HG02970 (cell line): ENCODE data around the gene MARCHF10.
"Not testable (repeated sequence)": the region's sequence is repeated elsewhere in the genome, so short reads cannot be mapped to it uniquely, and the experiment has no call there.

ENCODE experiments used
- ATAC-seq: cut with Tn5 transposase; IDR thresholded peaks from one replicate; pipeline ENCODE4 v1.9.1; 2021; ENCODE audit warnings: mild to moderate bottlenecking, moderate library complexity, moderate number of reproducible peaks; ENCODE audit not compliant: unreplicated experiment, low FRiP score

The MARCHF10 gene

GRCh38 chr17:62702746-62703260 is 105.3 kb downstream of the MARCHF10 start:
- ATAC-seq: no peak

DNA sequence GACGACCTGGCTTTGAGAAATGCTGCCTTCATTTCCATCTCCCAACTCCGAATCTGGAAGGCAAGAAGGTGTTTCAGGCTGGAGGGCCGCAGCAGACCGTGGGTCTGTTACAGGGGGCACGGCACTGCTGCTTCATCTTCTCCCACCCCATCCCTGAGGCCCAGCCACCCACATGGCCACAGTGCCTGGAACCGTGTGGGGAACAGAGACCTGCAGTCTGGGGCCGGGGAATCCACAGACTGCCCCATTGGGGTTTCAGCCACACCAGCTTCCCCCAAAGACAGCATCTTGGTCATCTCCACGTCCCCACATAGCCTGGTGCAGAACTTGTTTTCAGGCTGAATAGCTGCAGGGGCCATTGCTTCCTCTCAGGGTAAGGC is 106.4 kb downstream of the MARCHF10 start:
- ATAC-seq: no peak

GRCh38 chr17:62700964-62701705 is 107.0 kb downstream of the MARCHF10 start:
- ATAC-seq: no peak

DNA sequence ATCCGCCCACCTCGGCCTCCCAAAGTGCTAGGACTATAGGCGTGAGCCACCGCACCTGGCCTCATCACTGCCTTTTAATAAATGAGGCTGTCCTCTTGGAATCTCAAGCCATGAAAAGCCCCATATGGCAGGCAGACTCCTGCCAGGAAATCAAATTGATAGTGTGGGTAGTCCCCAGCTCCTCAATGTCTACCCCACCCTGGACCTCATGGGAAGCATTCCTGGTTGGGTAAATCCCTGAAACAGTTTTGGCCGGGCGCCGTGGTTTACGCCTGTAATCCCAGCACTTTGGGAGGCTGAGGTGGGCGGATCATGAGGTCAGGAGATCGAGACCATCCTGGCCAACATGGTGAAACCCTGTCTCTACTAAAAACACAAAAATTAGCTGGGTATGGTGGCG is 109.7 kb downstream of the MARCHF10 start:
- not testable (repeated sequence) for ATAC-seq

DNA sequence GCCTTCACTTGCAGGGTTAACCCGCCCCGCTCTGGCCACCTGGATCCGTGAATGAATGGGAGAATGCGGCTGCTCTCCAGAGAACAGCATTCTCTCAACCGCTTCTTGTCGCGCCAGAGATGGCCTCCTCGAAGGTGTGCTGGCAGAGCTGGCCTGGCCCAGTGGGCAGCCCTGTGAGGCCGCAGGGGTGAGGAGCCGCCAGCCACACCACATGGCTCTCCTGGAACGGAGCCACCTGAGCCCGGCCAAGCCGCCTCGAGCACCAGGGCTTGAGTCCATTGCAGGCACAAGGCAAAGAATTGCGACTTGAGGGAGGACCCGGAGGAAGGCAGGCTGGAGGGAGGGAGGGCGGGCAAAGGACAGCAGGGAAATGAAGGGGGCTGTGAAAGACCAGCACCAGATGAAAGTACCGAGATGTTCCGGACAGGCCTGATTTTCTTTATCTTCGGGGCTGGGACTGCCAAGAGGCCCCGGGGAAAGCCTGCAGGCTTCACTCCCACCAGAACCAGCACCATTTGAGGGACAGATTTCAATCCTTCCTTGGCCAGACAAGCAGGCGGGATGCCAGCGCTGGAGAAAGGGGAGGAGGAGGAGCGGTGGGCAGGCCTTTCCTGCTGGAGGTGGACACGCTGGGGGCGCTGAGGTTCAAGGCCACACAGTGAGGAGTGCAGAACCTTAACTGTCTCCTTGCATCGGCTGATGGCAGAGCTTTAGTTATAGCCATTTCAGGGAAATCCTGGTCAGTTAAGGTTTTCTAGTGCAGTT is 111.2 kb downstream of the MARCHF10 start:
- ATAC-seq: no peak

GRCh38 chr17:62696256-62696655 is 111.9 kb downstream of the MARCHF10 start:
- ATAC-seq: no peak

DNA sequence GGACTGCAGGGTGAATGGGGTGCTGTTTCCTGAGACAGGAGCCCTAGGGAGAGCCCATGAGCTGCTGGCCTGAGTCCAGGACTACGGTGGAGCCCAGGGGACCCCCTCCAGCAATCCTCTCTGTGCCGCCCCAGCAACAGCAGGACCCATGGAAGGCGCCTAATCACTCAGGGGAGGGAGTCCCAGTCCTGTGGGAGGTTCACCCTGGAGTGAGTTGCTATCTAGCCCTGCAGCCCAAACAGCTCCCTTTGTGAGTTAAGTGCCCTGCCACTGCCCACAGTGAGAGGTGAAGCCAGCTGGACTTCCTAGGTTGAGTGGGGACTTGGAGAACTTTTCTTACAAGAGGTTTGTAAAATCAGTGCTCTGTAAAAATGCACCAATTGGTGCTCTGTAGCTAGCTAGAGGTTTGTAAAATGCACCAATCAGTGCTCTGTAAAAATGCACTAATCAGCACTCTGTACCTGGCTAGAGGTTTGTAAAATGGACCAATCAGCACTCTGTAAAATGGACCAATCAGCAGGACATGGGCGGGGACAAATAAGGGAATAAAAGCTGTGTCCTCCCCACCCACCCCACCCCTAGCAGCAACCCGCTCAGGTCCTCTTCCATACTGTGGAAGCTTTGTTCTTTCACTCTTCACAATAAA is 112.9 kb downstream of the MARCHF10 start:
- ATAC-seq: not testable (repeated sequence)

GRCh38 chr17:62693616-62694409 is 114.3 kb downstream of the MARCHF10 start:
- ATAC-seq: no peak

DNA sequence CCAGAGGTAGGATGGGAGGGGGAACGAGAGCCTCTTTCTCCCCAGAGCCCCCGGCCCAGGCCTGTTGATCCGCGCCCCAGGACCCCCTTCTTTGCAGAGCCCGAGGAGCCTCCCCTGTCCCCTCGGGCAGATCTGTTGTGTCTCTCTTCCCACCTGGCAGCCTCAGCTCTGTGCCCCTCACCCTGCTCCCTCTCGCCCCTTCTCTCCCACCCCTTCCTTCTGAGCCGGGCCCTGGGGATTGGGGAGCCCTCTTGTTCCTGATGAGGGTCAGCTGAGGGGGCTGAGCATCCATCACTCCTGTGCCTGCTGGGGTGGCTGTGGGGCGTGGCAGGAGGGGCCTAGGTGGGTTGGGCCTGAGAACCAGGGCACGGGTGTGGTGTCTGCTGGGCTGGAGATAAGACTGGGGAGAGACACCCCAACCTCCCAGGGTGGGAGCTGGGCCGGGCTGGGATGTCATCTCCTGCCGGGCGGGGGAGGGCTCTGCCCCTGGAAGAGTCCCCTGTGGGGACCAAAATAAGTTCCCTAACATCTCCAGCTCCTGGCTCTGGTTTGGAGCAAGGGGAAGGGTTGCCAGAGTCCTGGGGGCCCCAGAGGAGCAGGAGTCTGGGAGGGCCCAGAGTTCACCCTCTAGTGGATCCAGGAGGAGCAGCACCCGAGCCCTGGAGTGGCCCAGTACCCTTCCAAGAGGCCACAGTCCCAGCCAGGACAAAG is 115.2 kb downstream of the MARCHF10 start:
- no peak for ATAC-seq

- ATAC-seq: no peak
Measured at GRCh38 chr17:62692159-62692651, 115.9 kb downstream of the MARCHF10 start.

DNA sequence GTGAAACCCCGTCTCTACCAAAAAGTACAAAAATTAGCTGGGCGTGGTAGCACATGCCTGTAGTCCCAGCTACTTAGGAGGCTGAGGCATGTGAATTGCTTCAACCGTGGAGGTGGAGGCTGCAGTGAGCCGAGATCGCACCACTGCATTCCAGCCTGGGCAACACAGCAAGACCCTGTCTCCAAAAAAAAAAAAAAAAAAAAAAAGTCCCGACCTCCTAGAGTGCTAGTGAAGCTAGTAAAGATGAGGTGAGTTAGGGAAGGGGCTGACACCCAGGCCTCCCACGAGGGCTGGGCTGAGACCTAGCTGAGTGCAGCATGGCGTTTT is 116.6 kb downstream of the MARCHF10 start:
- ATAC-seq: not testable (repeated sequence)

DNA sequence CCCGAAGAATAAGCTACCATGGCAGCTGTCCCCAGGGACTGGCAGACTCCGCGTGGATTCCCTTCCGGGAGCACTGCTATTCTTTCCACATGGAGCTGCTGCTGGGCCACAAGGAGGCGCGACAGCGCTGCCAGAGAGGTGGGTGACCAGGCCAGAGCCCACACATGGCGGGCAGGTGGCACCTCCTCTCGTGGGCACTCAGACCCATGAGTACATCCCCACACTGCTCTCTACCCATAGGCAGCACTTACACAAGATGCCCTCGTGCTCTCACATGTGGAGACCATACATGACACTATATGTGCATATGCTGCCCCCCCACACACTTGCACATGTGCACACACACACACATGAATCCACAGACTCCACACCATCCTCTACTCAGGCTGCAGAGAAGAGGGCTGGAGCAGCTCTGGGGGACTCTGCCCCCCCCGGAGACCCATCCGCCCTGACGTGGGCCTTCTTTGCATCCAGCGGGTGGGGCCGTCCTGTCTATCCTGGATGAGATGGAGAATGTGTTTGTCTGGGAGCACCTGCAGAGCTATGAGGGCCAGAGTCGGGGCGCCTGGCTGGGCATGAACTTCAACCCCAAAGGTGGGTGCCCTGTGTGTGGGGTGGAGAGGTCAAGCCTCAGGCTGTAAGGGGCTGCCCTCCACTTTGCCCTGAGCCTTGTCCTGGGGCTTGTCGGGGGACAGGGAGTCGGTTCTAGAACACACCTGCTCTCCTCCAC is 117.8 kb downstream of the MARCHF10 start:
- ATAC-seq: no peak

GRCh38 chr17:62689441-62690167 is 118.5 kb downstream of the MARCHF10 start:
- no peak for ATAC-seq

- ATAC-seq: no peak
Measured at GRCh38 chr17:62688398-62689160, 119.5 kb downstream of the MARCHF10 start.

DNA sequence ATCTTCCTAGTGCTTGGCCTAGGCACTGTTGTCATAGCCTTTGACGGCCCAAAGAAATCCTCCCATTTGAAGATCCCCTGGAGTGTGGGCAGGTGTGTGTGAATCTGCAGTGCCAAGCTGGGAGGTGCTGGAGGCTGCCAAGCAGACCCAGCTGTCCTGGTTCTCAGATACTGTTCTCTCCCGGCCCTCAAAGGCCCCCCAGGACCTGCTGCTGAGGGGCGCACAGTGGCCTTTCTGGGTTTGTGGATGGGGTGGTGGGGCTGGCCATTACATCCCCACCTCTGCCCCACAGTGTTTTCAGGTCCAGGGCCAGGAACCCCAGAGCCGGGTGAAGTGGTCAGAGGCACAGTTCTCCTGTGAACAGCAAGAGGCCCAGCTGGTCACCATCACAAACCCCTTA is 120.1 kb downstream of the MARCHF10 start:
- no peak for ATAC-seq

GRCh38 chr17:62684179-62684578 is 123.9 kb downstream of the MARCHF10 start:
- ATAC-seq: no peak

DNA sequence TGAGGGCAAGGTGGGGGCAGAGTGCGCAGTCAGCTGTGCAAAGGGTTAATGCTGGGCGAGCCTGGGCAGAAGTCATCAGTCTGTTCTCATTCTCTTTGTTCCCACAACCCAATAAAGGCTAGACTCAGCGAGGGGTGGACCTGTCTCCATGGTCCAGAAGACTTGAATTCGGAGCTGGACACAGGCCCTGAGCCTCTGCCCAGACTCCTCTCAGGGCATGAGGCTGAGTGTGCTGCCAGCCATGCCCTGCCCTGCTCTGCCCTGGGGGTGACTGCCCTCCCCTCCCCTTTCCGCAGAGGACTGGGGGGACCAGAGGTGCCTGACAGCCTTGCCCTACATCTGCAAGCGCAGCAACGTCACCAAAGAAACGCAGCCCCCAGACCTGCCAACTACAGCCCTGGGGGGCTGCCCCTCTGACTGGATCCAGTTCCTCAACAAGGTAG is 126.2 kb downstream of the MARCHF10 start:
- ATAC-seq: no peak
